ENCODE results near the gene TRIM52.
"Not testable (repeated sequence)": the region's sequence is repeated elsewhere in the genome, so short reads cannot be mapped to it uniquely, and the experiment has no call there.

Gene TRIM52

DNA sequence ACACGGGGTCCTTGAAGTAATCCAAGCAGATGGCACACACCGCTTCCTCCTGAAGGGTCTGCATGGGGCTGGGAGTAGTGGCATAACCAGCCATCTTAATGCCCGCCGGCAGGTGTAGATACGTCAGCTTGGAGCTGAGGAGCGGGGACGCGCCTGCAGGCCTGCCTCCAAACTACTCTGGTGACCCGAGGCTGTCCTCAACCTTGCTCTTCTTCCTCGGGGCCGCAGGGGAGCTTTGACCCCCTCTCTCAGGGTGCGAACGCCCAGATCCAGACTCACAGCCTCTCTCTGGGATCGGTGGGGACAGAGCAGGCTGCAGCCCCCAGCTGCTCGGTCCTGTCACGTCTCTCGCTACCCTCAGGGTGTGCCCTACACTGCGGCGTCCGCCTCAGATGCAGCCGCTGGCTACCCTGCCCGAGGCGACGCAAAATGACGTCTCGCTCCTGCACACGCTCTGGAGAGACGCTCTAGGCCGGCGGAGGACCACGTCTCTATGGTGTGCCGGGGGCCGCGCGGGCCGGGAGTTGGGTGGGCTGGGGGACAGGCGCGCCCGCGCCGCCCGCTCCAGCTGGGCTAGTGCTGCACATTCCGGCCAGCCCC lies at the start of gene TRIM52:
Gene TRIM52 (minus strand): TSS at position 424 of the 600 bp plus-strand sequence. CDS start 330 bp downstream, at position 94.
- DNase-seq (ENCODE audit: low read depth, low spot score), result peak; percentile 81

DNA sequence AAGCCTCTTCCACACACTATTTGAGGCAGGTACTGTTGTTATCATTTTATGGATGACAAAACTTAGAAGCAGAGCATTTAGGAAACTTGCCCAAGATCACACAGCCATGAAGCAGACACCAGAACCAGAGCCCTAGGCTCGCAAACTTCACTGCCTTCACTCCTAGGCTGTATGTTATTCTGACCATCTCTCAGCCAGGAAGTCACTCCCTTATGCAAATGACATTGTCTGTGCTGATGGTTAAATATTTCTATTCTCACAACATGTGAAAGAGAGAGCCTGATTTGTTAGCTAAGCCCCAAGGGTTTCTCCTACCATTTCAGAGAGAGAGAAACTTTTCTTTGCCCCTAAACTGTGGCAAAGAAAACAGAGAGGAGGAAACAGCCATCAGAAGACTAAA lies 26.4 kb upstream of the TRIM52 start:
- not testable (repeated sequence) for DNase-seq (ENCODE audit: low read depth, low spot score)

DNA sequence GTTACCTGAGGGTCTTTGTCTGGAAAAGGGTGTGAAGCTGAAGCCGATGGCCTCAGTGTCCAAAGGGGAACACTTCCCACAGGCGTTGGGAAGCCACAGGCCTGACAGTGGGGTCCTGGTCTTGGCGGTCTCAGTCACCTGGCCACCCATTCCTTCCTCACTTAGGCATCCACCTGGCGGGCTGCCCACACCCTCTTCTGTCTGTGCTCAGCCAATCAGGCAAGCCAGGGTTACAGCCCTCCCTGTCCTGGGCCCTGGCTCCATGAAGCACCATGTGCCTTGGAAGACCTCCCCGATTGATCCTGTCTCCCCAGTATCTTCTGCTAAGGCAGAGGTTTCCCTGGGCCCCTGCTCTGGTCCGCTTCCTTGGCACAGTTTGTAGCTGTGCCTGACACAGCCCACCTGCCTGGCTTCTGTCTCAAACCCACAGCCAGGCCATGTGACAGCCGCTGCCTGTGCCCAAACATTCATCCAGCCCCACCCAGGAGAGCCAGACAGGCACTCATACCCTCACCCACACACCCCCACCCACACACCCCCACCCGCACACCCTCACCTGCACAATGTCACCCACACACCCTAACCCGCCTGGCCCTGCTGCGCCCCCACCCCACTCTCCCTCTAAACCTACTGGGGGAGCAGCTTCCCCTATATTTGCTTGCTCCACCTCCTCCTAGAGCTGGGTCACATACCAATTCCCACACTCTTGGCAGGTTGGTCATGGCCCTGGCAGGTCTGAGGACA lies 25.2 kb upstream of the TRIM52 start:
- not testable (repeated sequence) for DNase-seq (ENCODE audit: low read depth, low spot score)

DNA sequence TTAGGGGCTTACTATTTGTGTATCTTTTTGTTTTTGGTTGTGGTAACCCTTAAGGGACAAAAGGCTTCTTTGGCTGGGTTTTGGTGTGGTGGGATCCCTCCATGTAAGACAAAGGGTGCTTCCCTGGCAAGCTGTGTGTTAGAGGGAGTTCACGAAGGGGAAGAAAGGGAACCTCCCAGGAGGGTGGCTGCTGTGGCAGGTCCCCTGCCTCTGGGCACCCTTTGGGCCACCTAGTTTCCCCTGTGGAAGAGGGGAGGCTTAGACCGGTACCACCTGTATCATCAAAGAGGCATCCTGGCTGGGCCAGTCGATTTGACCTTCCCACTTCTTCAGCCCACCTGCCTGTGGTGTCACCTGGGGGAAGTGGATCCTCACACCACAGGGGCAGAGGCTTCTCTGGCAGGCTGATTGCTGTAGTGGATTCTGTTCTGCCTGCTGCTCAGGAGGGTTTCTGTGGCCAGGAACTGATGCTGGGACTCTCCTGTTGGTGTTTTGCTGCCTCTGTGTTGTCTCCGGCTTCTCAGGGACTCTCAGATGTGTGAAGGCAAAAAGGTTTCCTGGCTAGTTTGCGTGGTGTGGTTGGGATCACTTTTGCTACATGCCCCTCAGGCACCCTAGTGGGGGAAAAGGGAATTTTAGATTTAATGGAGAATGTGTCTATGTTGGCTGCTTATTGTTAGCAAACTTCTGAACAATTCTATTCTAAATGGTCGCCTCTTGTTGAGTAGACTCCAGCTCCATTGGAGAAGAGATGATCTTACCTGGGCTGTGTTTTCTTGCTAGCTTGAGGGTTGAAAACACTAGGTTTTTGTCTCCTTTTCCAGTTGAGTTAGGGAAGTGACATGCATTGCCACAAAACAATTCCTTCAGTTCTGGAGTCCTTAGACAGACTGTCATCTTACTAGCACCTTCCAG lies 23.2 kb upstream of the TRIM52 start:
- DNase-seq (ENCODE audit: low read depth, low spot score), result not testable (repeated sequence)

DNA sequence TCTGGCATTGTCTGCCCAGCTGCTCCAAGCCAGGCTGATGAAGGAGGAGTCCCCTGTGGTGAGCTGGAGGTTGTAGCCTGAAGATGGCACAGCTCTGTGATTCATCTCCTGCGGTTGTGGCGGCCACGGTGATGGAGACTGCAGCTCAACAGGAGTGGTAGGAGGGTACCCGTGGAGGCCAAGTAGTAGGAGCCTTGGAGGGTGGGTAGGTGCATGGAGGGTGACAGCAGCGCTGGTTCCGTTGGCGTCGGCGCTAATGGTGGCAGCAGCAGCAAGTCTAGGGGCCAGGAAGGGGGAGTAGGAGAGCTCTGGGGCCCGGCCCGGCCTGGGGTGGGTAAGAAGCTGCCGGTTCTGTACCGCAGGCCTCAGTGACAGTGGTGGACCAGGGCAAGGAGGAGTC lies 22.4 kb upstream of the TRIM52 start:
- DNase-seq (ENCODE audit: low read depth, low spot score), result no peak

DNA sequence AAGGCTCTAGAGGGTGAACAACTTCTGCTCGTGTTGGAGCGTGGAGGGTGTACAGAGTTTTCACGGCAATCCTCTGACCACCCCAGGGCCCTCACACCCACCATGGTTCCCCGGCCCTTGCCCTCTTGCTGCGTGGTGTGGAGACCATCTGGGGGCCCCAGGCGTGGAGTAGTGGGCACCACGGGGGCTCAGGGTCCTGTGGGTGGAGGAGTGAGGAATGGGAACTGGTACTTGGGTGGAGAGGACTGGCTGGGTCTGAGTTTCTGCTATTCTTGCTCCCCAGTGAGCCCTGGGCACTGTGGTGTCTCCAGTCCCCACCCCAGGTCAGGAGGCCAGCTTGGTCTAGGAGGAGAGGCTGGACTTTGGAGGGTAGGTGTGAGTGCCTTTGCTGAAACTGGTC lies 21.9 kb upstream of the TRIM52 start:
- DNase-seq (ENCODE audit: low read depth, low spot score), result no peak

DNA sequence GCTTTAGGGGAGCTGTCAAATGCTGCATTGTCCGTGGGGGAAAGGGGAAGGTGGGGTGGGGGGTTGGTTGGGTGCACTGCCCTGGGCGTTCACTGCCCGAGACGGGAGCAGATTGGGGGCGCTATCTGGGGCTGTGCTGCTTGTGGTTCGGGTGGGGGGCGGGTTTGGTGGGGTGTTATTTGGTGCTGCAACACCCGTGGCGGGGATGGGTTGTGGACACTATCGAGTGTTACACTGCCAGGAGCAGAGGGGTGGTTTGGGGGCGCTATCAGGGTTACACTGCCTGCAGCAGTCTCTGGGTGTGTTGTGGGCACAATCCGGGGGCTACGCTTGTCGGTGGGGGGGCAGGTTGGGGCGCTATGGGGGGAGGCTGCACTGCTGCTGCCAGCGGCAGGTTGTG lies 21.5 kb upstream of the TRIM52 start:
- not testable (repeated sequence) for DNase-seq (ENCODE audit: low read depth, low spot score)

DNA sequence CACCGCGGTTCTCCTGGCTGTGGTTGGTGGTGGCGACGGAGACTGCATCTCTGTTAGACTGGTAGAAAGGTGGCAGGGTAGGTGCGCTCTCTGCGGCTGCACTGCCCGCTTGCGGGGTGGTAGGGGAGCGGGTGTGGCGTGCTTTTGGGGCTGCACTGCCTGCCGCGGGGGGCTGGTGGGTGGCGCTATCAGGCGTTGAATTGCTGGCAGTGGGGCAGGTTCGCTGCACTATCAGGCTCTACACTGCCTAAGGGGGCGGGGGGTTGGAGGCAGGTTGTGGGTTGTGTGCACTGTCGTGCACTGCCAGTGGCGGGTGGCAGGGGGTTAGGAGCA lies 21.0 kb upstream of the TRIM52 start:
- no peak for DNase-seq (ENCODE audit: low read depth, low spot score)

DNA sequence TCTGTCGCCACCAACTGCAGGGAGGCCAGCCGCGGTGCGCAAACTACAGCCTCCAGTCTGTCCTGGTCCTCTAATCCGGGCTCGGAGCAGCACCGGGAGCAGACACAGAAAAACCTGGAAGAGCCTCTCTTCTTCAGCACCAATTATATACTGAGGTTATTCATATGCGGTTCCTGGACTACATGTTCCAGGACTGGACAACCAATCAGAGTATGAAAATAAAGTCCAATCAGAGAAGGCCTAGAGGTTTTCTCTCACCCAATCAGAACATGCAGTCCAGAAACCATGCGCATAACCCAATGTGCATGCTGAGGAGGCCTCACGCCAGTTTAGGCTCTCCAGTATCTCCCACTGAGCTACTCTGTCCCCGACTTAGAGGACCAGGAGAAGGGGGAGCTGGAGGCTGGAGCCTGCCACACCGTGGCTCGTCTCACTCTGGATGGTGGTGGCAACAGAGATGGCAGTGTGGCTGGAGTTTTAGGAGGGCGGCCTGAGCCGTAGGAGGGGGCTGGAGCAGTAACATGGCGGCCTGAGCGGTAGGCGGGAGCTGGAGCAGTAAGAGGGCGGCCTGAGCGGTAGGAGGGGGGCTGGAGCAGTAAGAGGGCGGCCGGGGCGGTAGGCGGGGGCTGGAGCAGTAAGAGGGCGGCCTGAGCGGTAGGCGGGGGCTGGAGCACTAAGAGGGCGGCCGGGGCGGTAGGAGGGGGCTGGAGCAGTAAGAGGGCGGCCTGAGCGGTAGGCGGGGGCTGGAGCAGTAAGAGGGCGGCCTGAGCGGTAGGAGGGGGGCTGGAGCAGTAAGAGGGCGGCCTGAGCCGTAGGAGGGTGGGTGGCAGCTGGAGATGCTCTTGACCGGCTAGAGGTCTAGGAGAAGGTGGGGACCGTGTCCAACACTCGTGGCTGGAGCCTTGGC lies 20.4 kb upstream of the TRIM52 start:
- no peak for DNase-seq (ENCODE audit: low read depth, low spot score)

DNA sequence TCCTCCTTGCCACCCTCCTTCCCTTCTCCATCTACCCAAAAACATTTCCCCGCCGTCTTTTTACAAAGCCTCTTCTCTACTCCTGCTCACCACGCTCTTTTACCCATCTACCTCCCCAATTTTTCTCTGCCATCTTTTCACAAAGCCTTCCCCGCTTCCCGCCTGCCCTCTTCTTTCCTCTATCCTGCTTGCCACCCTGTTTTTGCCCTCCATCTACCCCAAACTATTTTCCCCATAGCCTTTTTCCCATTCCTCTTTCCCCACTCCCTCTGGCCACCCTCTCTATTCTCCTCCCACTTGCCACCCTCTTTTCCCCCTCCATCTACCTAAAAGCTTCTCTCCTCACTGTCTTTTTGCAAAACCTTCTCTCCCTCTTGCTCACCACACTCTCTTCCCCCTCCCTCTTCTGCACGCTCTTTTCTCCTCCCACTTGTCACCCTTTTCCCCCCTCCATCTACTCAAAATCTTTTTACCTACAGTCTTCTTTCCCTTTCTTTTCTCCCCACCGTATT lies 19.4 kb upstream of the TRIM52 start:
- no peak for DNase-seq (ENCODE audit: low read depth, low spot score)

DNA sequence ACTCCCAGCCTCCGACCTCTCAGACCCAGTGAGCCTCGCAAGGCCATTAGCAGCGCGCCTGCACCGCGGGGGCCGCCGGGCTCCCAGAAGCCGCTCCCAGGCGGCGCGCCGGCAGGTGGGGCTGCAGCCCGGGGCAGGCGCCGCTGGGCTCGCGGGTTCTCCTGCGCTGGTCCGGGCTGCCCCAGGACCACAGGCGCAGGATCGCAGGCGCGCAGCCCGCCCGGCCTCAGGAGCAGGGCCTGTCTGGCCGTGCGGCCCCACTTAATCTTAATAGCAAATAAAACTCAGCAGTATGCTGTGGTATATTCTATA lies 12.4 kb upstream of the TRIM52 start:
- not testable (repeated sequence) for DNase-seq (ENCODE audit: low read depth, low spot score)

DNA sequence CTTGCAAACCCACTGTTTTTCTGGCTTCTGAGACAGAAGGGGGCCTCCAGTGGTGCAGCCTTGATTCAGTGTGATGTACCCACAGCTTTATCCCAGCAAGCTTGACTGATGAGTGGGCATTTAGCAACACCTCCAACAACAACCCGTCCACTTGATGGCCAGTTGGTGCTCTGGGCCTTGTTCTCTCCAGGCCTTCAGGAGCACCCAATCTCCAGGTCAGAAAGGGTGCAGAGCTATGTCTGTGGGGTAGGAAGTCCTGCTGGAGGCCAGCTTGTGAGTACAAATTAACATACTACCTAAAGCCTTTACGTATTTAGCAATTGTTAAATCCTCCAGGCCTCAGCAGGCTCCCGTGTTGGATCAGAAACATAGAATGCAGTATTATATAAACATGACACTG lies 10.1 kb upstream of the TRIM52 start:
- no peak for DNase-seq (ENCODE audit: low read depth, low spot score)

DNA sequence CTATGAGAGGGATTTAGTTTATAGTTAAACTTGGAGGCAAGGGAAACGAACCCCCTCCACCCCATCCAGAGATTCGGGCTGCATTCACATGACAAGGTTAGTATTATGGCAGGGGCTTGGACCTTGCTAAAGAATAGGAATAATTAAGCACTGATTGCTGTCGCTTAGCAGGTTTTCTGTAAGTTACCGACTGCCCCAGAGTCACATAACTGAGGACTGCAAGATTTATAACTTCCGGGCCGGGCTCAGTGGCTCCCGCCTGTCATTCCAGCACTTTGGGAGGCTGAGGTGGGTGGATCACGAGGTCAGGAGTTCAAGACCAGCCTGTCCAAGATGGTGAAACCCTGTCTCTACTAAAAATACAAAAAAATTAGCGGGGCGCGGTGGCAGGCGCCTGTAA lies 7.0 kb upstream of the TRIM52 start:
- not testable (repeated sequence) for DNase-seq (ENCODE audit: low read depth, low spot score)

DNA sequence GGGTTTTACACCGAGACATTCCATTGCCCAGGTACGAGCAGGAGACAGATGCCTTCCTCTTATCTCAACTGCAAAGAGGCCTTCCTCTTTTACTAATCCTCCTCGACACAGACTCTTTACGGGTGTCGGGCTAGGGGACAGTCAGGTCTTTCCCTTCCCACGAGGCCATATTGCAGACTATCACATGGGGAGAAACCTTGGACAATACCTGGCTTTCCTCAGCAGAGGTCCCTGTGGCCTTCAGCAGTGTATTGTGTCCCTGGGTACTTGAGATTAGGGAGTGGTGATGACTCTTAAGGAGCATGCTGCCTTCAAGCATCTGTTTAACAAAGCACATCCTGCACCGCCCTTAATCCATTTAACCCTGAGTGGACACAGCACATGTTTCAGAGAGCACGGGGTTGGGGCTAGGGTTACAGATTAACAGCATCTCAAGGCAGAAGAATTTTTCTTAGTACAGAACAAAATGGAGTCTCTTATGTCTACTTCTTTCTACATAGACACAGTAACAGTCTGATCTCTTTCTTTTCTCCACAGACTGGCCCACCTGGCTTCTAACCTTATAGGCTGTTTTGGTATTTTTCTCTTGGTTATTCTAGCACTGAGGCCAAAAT lies 6.5 kb upstream of the TRIM52 start:
- not testable (repeated sequence) for DNase-seq (ENCODE audit: low read depth, low spot score)

DNA sequence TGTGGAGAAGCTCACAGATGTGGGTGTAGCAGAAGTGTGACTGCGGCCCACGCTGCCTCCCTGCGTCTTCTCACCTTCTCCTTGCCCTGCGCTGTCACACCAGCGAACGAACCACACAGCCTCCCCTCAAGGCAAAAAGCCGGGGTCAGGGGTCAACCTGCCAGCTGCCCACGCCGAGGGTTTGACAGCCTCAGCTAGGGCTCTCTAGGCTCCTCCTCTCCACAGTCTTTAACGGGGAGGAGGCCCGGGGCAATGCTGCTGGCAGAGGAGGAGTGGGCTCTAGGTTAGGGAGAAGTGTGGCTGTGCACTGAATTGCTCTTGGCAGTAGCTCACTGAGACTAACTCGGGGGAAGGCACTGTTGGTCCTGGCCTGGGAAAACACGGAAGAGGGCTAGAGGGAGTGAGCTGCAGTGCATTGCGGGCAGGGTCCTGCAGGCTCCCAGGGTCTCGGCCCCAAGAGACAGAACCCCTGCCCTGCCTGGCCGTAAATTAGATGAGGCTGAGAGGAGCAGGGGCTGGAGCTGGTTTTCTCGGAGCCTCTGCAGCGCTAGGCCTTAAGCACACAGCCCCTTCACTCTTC lies 4.2 kb upstream of the TRIM52 start:
- no peak for DNase-seq (ENCODE audit: low read depth, low spot score)

DNA sequence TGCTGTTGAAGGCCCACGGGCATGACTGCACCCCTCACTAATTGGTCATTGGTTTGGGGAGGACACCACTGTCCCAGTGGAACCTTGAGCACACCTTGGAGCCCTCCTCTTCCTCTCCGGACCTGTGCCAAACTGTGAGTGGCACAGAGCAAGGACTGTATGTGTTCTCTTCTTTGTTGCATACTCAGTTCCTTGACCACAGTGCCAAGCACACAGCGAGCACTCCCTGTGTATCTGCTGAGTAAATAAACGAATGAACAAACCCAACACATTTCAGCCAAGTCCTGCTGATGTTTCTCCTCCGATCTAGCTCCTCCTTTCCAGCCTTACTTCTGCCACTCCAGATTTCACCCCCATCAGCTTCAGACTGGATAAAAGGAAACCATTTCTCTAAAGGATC lies 2.7 kb upstream of the TRIM52 start:
- DNase-seq (ENCODE audit: low read depth, low spot score), result no peak

DNA sequence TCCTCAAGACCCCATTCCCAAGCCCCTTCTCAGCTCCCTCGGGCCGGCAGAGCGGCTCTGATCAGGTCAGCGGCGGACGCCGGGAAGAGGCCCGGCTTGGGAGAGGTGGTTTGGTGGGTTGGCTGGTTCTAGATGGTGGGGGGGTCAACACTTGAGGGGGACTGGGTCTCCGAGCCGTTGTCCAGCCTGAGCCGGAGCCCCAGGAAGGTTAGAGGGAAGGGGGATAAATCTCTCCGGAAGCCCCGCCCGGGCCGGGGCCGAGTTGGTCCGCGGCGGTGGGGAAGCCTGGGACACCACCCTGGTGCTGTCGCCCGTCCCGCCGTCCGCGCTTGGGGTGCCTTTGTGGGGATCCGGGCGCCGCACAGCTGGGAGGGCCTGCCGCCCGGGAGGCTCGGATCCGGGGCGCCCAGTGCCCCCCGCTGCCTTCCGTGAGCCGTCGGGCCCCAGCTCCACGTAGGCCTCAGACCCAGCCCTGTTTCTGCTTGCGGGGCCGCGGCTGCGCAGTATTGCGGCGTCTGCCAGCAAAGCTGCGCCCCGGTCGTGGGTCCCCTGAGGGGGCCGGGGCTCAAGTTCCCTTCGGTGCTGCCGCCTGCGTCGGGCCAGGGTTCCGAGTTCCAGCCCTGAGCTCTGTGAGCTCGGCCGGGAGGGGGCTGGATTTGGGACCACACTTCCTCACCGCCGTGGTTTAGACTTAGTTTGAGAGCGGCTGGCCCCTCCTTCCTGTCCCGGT lies 542 bp upstream of the TRIM52 start:
- peak; percentile 34 for DNase-seq (ENCODE audit: low read depth, low spot score)

DNA sequence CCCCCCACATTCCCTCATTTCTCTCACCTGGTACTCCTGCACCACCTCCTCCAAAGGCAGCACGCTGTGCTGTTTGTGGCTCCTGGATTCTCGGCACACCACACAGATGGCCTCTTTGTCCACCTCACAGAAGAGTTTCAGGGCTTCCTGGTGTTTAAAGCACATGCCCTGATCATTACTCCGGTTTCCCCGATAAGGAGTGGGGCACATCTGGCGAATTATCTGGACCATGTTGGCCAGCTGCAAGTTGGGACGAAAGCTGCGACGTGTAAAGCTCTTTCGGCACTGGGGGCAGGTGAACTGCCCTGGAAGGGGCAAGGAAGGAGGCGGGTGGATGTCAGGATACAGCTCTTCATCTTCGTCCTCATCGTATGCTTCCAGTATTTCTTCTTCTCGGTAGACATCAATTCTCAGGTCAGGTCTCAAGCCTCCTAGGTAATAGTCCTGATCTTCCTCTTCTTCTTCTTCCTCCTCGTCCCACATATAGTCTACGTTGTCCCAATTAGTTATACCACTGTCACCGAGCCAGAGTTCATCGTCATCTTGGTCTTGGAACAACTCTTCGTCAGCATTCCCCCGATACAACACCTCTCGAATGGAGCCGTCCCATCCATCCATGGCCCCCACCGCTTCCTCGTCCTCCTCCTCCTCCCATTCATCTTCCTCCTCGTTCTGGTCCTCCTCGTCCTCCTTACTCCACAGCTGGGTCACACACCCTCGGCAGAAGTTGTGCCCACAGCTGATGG lies 796 bp downstream of the TRIM52 start:
- no peak for DNase-seq (ENCODE audit: low read depth, low spot score)

DNA sequence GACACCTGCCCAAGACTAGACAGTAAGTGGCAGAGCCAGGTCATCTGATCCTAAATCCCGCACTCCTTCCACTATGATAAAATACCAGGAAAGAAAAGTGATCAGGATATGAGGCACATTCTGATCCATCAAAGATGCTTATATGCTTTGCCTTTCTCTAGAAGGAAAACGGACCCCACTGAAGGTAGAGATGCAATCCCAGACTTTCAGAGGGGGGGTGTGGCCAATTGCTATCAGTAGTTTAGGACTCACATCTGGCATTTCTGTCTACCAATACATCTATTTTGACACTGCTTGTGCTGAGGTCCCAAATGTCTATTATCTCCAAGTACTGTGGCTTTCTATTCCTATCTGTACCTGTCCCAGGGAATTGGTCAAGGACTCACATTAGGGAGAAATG lies 1.7 kb downstream of the TRIM52 start:
- DNase-seq (ENCODE audit: low read depth, low spot score), result no peak
